Hepatocyte (in vitro differentiated cells): ENCODE measurements around the gene MAPK11. TPM values are rescaled to one million over a fixed set of nuclear protein-coding genes. Genes with fewer than 3 reads are reported as not detected.
"Not testable (repeated sequence)": the region's sequence is repeated elsewhere in the genome, so short reads cannot be mapped to it uniquely, and the experiment has no call there.

Experiments used
- DNase-seq: peaks from one replicate; pipeline ENCODE4 v3.0.0-alpha.2; 2016; ENCODE audit warnings: low spot score
- H2AFZ ChIP-seq: fragments of 200-600 bp; sonication (generic); 2 replicates; pipeline ENCODE4 v1.6.0; 2016; ENCODE audit warnings: antibody characterized with exemption, mild to moderate bottlenecking
- H3K27ac ChIP-seq: fragments of 200-600 bp; sonication (generic); 2 replicates; pipeline ENCODE4 v1.5.1; 2016; ENCODE audit warnings: mild to moderate bottlenecking
- H3K27me3 ChIP-seq: fragments of 200-600 bp; sonication (generic); 2 replicates; pipeline ENCODE4 v1.6.1; 2016
- H3K36me3 ChIP-seq: fragments of 200-600 bp; sonication (generic); replicated peaks from 2 replicates; pipeline ENCODE4 v1.5.1; 2016; ENCODE audit warnings: low read depth; ENCODE audit not compliant: insufficient read depth
- H3K4me1 ChIP-seq: fragments of 200-600 bp; sonication (generic); 2 replicates; pipeline ENCODE4 v1.5.1; 2016; ENCODE audit warnings: mild to moderate bottlenecking, moderate library complexity; ENCODE audit not compliant: insufficient read depth
- H3K4me2 ChIP-seq: fragments of 200-600 bp; sonication (generic); 2 replicates; pipeline ENCODE4 v1.6.0; 2016
- H3K4me3 ChIP-seq: fragments of 200-600 bp; sonication (generic); 2 replicates; pipeline ENCODE4 v1.5.1; 2016; ENCODE audit warnings: mild to moderate bottlenecking
- H3K79me2 ChIP-seq: fragments of 200-600 bp; sonication (generic); 2 replicates; pipeline ENCODE4 v1.6.0; 2017; ENCODE audit warnings: mild to moderate bottlenecking
- H3K9me2 ChIP-seq: fragments of 200-600 bp; sonication (generic); replicated peaks from 2 replicates; pipeline ENCODE4 v1.6.0; 2017; ENCODE audit warnings: mild to moderate bottlenecking; ENCODE audit not compliant: insufficient read depth
- H3K9me3 ChIP-seq: fragments of 200-600 bp; sonication (generic); 2 replicates; pipeline ENCODE4 v1.5.1; 2016; ENCODE audit warnings: low read depth, mild to moderate bottlenecking
- H4K20me1 ChIP-seq: fragments of 200-600 bp; sonication (generic); 2 replicates; pipeline ENCODE4 v1.6.0; 2016; ENCODE audit warnings: mild to moderate bottlenecking; ENCODE audit not compliant: insufficient read depth, poor library complexity, severe bottlenecking
- CTCF ChIP-seq: fragments of 200-600 bp; sonication (generic); IDR thresholded peaks from 2 replicates; pipeline ENCODE4 v1.5.1; 2016; ENCODE audit warnings: antibody characterized with exemption, mild to moderate bottlenecking; ENCODE audit not compliant: poor library complexity
- EZH2 ChIP-seq: fragments of 200-600 bp; sonication (generic); IDR thresholded peaks from 2 replicates; pipeline ENCODE4 v1.6.1; 2016; ENCODE audit warnings: antibody characterized with exemption, mild to moderate bottlenecking, borderline replicate concordance
- EZH2phosphoT487 ChIP-seq: fragments of 200-600 bp; sonication (generic); IDR thresholded peaks from one replicate; pipeline ENCODE4 v1.6.1; 2018; ENCODE audit warnings: antibody characterized with exemption, mild to moderate bottlenecking, low read depth, moderate library complexity; ENCODE audit not compliant: unreplicated experiment, severe bottlenecking
- WGBS: methylation state at CpG from one replicate; pipeline ENCODE4 v1.1.6; 2016; ENCODE audit warnings: low lambda C conversion rate; ENCODE audit errors: missing lambda C conversion rate; 5-methylcytosine and 5-hydroxymethylcytosine counted together
- polyA plus RNA-seq: library from polyadenylated mRNA; unstranded; fragments of >200 nt; fragmentation: Nextera tagmentation; extraction: Ambion mirVana; gene quantifications from 2 replicates; pipeline ENCODE4 v1.2.1, GENCODE V29; 2016
- total RNA-seq: library from RNA; depleted of rRNA; stranded (reverse); fragments of >200 nt; gene quantifications from 2 replicates; pipeline ENCODE4 v1.2.3, GENCODE V29; 2014

Gene MAPK11
- total and polyA plus RNA-seq, 2 experiments from 2014 or later = 1.1 to 2.3 TPM

GRCh38 chr22:50275181-50276055 is 5.2 kb upstream of the MAPK11 start:
- no peak overlapping the region for H3K27ac ChIP-seq
- no peak overlapping the region for H3K4me3 ChIP-seq
- no peak for DNase-seq
- peaks cover 19% of the 10 kb centered on the region for H3K4me1 ChIP-seq
- no peaks in the 10 kb centered on the region for H3K9me2 ChIP-seq
- 93% methylated on average over 43 of the region's 43 CpGs for WGBS
- no peak overlapping the region for H3K4me2 ChIP-seq
- peaks cover 9% of the 10 kb centered on the region for H3K27me3 ChIP-seq
- TF ChIP-seq EZH2 = no peak
- TF ChIP-seq CTCF = no peak
- TF ChIP-seq EZH2phosphoT487 = no peak
- H3K79me2 ChIP-seq = no peaks in the 10 kb centered on the region
- H3K9me3 ChIP-seq = no peaks in the 10 kb centered on the region
- H4K20me1 ChIP-seq = peaks cover 2% of the 10 kb centered on the region
- H3K36me3 ChIP-seq = no peaks in the 10 kb centered on the region
- H2AFZ ChIP-seq = no peak overlapping the region

GRCh38 chr22:50274771-50275170 is 4.6 kb upstream of the MAPK11 start:
- TF ChIP-seq EZH2 = no peak
- TF ChIP-seq CTCF = no peak
- no peak for TF ChIP-seq EZH2phosphoT487
- H3K36me3 ChIP-seq = no peaks in the 10 kb centered on the region
- H3K79me2 ChIP-seq = no peaks in the 10 kb centered on the region
- peaks cover 23% of the 10 kb centered on the region for H3K4me1 ChIP-seq
- 82% methylated on average over 7 of the region's 7 CpGs for WGBS
- H3K27me3 ChIP-seq = peaks cover 10% of the 10 kb centered on the region
- H3K9me2 ChIP-seq = no peaks in the 10 kb centered on the region
- H3K4me3 ChIP-seq = no peak overlapping the region
- H2AFZ ChIP-seq = no peak overlapping the region
- no peak overlapping the region for H3K27ac ChIP-seq
- peaks cover 2% of the 10 kb centered on the region for H4K20me1 ChIP-seq
- no peak for DNase-seq
- H3K9me3 ChIP-seq = no peaks in the 10 kb centered on the region
- no peak overlapping the region for H3K4me2 ChIP-seq

- no peaks in the 10 kb centered on the region for H3K9me2 ChIP-seq
- H3K9me3 ChIP-seq = no peaks in the 10 kb centered on the region
- peak; percentile 79 for DNase-seq
- no peak overlapping the region for H3K4me3 ChIP-seq
- H2AFZ ChIP-seq = no peak overlapping the region
- H3K27ac ChIP-seq = no peak overlapping the region
- H3K4me1 ChIP-seq = peaks cover 26% of the 10 kb centered on the region
- no peaks in the 10 kb centered on the region for H3K36me3 ChIP-seq
- peaks cover 14% of the 10 kb centered on the region for H3K27me3 ChIP-seq
- TF ChIP-seq EZH2phosphoT487 = no peak
- TF ChIP-seq EZH2 = no peak
- TF ChIP-seq CTCF = peak; percentile 49
- H3K4me2 ChIP-seq = no peak overlapping the region
- H3K79me2 ChIP-seq = no peaks in the 10 kb centered on the region
- H4K20me1 ChIP-seq = peaks cover 2% of the 10 kb centered on the region
- whole genome bisulfite sequencing = 69% methylated on average over 7 of the region's 7 CpGs
These were observed 4.1 kb upstream of the MAPK11 start for GRCh38 chr22:50274311-50274710.

- not testable (repeated sequence) for H4K20me1 ChIP-seq, H3K9me2 ChIP-seq, H3K4me2 ChIP-seq, H3K4me3 ChIP-seq, H3K36me3 ChIP-seq, H3K9me3 ChIP-seq, DNase-seq, H3K79me2 ChIP-seq, H2AFZ ChIP-seq, H3K27ac ChIP-seq
- H3K27me3 ChIP-seq = peaks cover 20% of the 10 kb centered on the region
- H3K4me1 ChIP-seq = peaks cover 26% of the 10 kb centered on the region
- WGBS = 93% methylated on average over 10 of the region's 10 CpGs
These were observed 3.6 kb upstream of the MAPK11 start for GRCh38 chr22:50273781-50274180.

- H3K36me3 ChIP-seq, H4K20me1 ChIP-seq, H3K4me2 ChIP-seq, H3K79me2 ChIP-seq, DNase-seq, H3K27ac ChIP-seq, H2AFZ ChIP-seq, H3K4me3 ChIP-seq, H3K9me2 ChIP-seq, H3K9me3 ChIP-seq: not testable (repeated sequence)
- 85% methylated on average over 11 of the region's 11 CpGs for WGBS
- Histone ChIP-seq H3K27me3 (peaks cover 24% of the 10 kb centered on the region), H3K4me1 (peaks cover 26% of the 10 kb centered on the region)
These were observed 3.2 kb upstream of the MAPK11 start for GRCh38 chr22:50273352-50273751.
